HG02885 (cell line): ENCODE measurements around the gene LINC00305.

Experiments used
- ATAC-seq: cut with Tn5 transposase; IDR thresholded peaks from one replicate; pipeline ENCODE4 v1.9.1; 2021; ENCODE audit warnings: mild to moderate bottlenecking; ENCODE audit not compliant: unreplicated experiment, poor library complexity

The LINC00305 gene

GRCh38 chr18:64148988-64149387, at the start of gene LINC00305:
Gene LINC00305, minus strand, starts transcription at chr18:64149088.
- ATAC-seq = no peak

GRCh38 chr18:64191069-64191468, 42.2 kb upstream of the LINC00305 start:
- no peak for ATAC-seq

- ATAC-seq = no peak
Measured at GRCh38 chr18:64185987-64186386, 37.1 kb upstream of the LINC00305 start.

- ATAC-seq = no peak
Measured at GRCh38 chr18:64183665-64184064, 34.8 kb upstream of the LINC00305 start.

- no peak for ATAC-seq
Measured at GRCh38 chr18:64180617-64181016, 31.7 kb upstream of the LINC00305 start.

GRCh38 chr18:64180171-64180570, 31.3 kb upstream of the LINC00305 start:
- ATAC-seq = no peak

- no peak for ATAC-seq
Measured at GRCh38 chr18:64179556-64180080, 30.7 kb upstream of the LINC00305 start.

- ATAC-seq = no peak
Measured at GRCh38 chr18:64178860-64179259, 30.0 kb upstream of the LINC00305 start.

GRCh38 chr18:64175432-64175831, 26.5 kb upstream of the LINC00305 start:
- no peak for ATAC-seq

GRCh38 chr18:64171576-64171975, 22.7 kb upstream of the LINC00305 start:
- ATAC-seq = no peak

GRCh38 chr18:64167408-64167925, 18.6 kb upstream of the LINC00305 start:
- ATAC-seq = no peak

GRCh38 chr18:64165906-64166305, 17.0 kb upstream of the LINC00305 start:
- no peak for ATAC-seq

- no peak for ATAC-seq
Measured at GRCh38 chr18:64164883-64165282, 16.0 kb upstream of the LINC00305 start.

- ATAC-seq = no peak
Measured at GRCh38 chr18:64149916-64150438, 1.1 kb upstream of the LINC00305 start.

GRCh38 chr18:64142904-64143303, 6.0 kb downstream of the LINC00305 start:
- ATAC-seq = no peak

GRCh38 chr18:64137914-64138313, 11.0 kb downstream of the LINC00305 start:
- no peak for ATAC-seq

- ATAC-seq = no peak
Measured at GRCh38 chr18:64134044-64134747, 14.7 kb downstream of the LINC00305 start.

- no peak for ATAC-seq
Measured at GRCh38 chr18:64132871-64133270, 16.0 kb downstream of the LINC00305 start.

- ATAC-seq = no peak
Measured at GRCh38 chr18:64131314-64131713, 17.6 kb downstream of the LINC00305 start.

- no peak for ATAC-seq
Measured at GRCh38 chr18:64127172-64127571, 21.7 kb downstream of the LINC00305 start.

GRCh38 chr18:64119916-64120315, 29.0 kb downstream of the LINC00305 start:
- no peak for ATAC-seq

- no peak for ATAC-seq
Measured at GRCh38 chr18:64118406-64118805, 30.5 kb downstream of the LINC00305 start.
